IPS-18a (cell line): Measurements from ENCODE around the gene LRRC71.

Source experiments
- H3K27ac ChIP-seq: one replicate; pipeline ENCODE4 v1.5.1; 2013; ENCODE audit warnings: low read length
- H3K27me3 ChIP-seq: one replicate; pipeline ENCODE4 v1.6.1; 2013; ENCODE audit warnings: mild to moderate bottlenecking, low read length; ENCODE audit not compliant: control insufficient read depth, insufficient read depth
- H3K36me3 ChIP-seq: one replicate; pipeline ENCODE4 v1.6.1; 2013; ENCODE audit warnings: low read depth, low read length; ENCODE audit not compliant: control insufficient read depth
- H3K4me1 ChIP-seq: one replicate; pipeline ENCODE4 v1.6.1; 2013; ENCODE audit warnings: low read depth, low read length; ENCODE audit not compliant: control insufficient read depth
- H3K4me3 ChIP-seq: one replicate; pipeline ENCODE4 v1.5.1; 2013; ENCODE audit warnings: low read length
- H3K9ac ChIP-seq: one replicate; pipeline ENCODE4 v1.6.1; 2013; ENCODE audit warnings: mild to moderate bottlenecking, low read length, moderate library complexity
- H3K9me3 ChIP-seq: one replicate; pipeline ENCODE4 v1.6.1; 2013; ENCODE audit warnings: low read depth, low read length; ENCODE audit not compliant: control insufficient read depth

The LRRC71 gene

DNA sequence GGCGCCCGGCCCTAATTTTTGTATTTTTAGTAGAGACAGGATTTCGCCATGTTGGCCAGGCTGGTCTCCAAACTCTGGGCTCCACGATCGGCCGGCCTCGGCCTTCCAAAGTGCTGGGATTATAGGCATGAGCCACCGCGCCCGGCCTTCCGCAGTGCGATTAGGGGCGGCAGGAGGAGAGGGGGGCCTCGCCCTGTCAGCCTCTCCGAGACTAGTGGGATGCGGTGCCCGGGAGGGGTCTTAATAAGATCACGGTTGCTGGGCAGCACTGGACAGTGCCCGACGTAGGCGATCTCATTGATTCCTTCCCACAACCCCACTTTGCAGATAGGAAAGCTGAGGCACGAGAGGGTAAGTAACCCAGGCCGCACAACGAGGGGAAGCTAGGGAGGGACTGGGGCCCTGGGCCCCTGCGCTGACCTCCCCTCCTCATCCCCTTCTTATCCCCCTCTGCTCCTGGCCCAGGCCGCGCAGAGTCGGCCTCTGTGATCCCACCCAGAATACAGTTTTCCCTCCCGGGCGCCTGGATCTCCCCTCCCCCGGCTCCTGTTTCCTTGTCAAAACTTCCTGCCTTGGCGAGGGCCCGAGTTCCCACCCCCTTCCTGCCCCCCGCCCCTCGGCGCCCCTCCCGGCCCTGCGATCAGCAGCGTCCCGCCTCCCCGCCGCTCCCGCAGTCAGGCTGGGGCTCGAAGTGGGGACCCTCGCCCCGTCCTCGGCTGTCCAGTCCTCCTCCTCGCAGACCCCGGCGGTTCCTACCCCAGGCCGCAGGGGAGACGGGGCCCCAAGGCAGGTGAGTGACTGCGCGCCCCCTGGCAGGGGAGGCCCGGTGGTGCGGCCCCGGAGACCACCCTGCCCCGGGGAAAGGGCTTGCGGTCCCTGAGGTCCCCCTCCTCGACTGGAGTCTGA lies 27.1 kb upstream of the LRRC71 start, which contains the start of gene PEAR1:
PEAR1 (plus strand) TSS at position 671 of the 906 bp plus-strand sequence. CDS start 10,209 bp downstream, outside the sequence.
- H3K9ac ChIP-seq, result no peak within 1 kb of the TSS

DNA sequence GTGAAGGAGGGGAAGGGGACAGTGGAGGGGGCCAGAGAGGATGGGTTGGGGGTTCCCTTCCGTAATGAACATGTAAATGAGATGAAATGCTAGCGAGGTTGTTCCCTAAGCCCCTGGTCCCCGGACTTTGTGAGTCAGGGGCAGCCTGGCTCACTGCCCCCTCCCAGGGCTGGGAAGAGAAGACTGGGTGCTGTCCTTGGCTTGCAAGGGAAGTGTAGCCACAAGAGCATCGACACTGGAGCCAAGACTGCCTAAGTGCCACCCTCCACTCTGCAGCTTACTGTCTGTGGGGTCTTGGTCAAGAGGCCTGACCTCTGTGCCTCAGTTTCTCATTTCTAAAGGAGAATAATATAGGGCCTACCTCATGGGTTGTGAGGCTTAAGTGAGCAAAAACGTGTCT lies 26.4 kb upstream of the LRRC71 start:
- H3K36me3 ChIP-seq, result no peaks in the 10 kb centered on the region
- no peaks in the 10 kb centered on the region for H3K4me1 ChIP-seq
- H3K9me3 ChIP-seq, result no peaks in the 10 kb centered on the region
- peak overlapping the region; percentile 22 for H3K4me3 ChIP-seq
- peaks cover 53% of the 10 kb centered on the region for H3K27me3 ChIP-seq
- H3K27ac ChIP-seq, result no peak overlapping the region
- H3K9ac ChIP-seq, result no peak overlapping the region

More for the DNA sequence above, 27.1 kb upstream of the LRRC71 start, which contains the start of gene PEAR1:
- no peaks in the 10 kb centered on the region for H3K36me3 ChIP-seq
- peak within 1 kb of the TSS; percentile 27 for H3K4me3 ChIP-seq
- no peaks in the 10 kb centered on the region for H3K9me3 ChIP-seq
- no peaks in the 10 kb centered on the region for H3K4me1 ChIP-seq
- H3K27ac ChIP-seq, result no peak within 1 kb of the TSS
- peaks cover 53% of the 10 kb centered on the region for H3K27me3 ChIP-seq

DNA sequence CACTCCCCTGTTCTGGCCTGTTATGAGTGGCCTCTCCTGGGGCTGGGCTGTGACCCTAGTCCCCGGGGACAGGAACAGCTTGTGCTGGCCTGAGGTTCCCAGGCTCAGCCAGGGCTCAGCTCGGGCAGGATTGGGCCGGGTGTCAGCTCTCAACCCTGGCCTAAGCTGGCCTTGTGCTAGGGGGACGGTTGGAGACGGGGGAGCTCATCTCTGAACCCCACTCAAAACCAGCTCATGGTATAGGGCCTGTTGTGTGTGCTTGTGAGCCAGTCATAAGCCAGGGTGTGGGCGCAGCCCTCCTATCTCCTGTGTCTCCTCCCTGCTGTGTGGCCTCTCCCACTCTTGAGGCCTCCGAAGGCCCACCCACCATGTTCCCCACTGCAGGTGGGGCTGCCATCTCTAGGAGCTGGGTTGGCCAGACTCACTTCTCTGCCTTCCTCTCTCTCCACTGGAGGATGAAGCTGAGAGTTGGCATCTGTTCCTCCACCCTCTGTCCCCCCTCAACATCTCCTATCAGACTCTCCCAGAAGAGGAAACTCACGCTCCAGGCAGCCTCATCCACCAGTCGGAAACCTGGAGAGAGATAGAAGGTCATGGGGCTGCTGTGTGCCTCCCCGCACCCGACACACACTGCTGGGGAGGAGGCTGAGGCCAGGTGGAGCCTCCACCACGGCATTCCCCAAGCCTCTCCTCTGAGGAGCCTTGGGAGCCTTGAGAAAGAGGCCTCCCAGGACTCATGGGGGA lies 25.5 kb upstream of the LRRC71 start:
- Histone ChIP-seq H3K4me3 (no peak overlapping the region), H3K36me3 (no peaks in the 10 kb centered on the region), H3K27ac (no peak overlapping the region), H3K4me1 (no peaks in the 10 kb centered on the region), H3K9me3 (no peaks in the 10 kb centered on the region), H3K27me3 (peaks cover 53% of the 10 kb centered on the region), H3K9ac (no peak overlapping the region)

DNA sequence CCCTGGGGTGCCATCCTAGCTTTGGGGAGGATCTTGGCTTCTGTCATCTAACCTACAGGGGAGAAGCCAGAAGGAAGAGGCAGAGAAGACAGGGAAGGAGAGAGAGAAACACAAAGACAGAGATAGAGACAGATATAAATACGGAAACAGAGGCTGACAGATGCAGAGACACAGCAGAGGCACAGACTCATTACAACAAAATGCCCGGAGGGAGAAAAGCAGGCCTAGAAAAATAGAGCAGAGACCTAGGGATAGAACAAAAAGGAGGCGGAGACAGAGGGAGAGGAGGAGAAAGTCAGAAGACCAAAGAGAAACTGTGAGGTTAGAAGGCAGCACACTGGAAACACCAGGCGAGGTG lies 25.0 kb upstream of the LRRC71 start:
- Histone ChIP-seq H3K9me3 (no peaks in the 10 kb centered on the region), H3K27ac (no peak overlapping the region), H3K36me3 (no peaks in the 10 kb centered on the region), H3K4me3 (no peak overlapping the region), H3K27me3 (peaks cover 50% of the 10 kb centered on the region), H3K4me1 (no peaks in the 10 kb centered on the region), H3K9ac (no peak overlapping the region)

DNA sequence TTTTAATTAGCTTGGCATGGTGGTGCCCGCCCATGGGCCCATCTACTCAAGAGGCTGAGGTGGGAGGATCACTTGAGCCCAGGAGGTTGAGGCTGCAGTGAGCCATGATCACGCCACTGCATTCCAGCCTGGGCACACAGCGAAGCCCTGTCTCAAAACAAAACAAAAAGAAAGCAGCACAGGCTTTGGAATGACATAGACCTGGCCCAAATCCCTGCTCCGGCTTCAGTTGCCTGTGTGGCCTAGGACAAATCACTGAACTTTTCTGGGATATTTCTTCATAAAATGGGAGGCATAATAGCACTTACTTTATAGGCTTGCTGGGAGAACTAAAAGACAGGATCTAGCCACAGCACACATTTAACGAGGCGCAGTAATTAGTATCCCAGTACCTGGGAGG lies 24.5 kb upstream of the LRRC71 start:
- H3K27ac ChIP-seq, result no peak overlapping the region
- H3K9me3 ChIP-seq, result no peaks in the 10 kb centered on the region
- peaks cover 45% of the 10 kb centered on the region for H3K27me3 ChIP-seq
- no peaks in the 10 kb centered on the region for H3K4me1 ChIP-seq
- no peak overlapping the region for H3K9ac ChIP-seq
- H3K4me3 ChIP-seq, result no peak overlapping the region
- H3K36me3 ChIP-seq, result no peaks in the 10 kb centered on the region

DNA sequence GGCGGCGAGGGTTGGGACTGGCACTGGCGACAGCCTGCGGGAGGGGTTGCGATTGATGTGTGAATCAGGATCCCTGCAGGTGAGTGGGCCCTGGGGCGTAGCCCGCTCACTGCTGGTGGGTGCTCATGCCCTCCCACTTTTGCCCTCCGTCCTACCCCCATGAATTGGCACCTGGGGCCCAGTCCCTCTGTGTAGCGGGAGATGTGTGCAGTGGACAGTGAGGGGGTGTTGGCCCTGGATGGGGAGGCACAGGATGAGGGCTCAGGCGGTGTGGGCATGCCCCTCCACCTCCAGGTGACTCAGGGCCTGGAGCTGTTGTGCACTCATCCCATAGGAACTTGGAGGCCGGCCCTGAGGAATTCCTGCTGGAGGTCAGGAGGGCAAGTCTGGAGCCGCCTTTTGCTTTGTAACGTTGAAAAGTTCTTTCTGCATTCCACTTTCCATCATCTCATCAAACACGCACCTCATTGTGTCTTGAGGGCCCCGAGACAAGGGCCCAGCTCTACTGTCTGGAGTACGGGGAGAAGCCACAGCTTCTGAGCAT lies 23.9 kb upstream of the LRRC71 start:
- Histone ChIP-seq H3K9ac (no peak overlapping the region), H3K27ac (no peak overlapping the region), H3K4me3 (no peak overlapping the region), H3K36me3 (no peaks in the 10 kb centered on the region), H3K27me3 (peaks cover 39% of the 10 kb centered on the region), H3K9me3 (no peaks in the 10 kb centered on the region), H3K4me1 (no peaks in the 10 kb centered on the region)

DNA sequence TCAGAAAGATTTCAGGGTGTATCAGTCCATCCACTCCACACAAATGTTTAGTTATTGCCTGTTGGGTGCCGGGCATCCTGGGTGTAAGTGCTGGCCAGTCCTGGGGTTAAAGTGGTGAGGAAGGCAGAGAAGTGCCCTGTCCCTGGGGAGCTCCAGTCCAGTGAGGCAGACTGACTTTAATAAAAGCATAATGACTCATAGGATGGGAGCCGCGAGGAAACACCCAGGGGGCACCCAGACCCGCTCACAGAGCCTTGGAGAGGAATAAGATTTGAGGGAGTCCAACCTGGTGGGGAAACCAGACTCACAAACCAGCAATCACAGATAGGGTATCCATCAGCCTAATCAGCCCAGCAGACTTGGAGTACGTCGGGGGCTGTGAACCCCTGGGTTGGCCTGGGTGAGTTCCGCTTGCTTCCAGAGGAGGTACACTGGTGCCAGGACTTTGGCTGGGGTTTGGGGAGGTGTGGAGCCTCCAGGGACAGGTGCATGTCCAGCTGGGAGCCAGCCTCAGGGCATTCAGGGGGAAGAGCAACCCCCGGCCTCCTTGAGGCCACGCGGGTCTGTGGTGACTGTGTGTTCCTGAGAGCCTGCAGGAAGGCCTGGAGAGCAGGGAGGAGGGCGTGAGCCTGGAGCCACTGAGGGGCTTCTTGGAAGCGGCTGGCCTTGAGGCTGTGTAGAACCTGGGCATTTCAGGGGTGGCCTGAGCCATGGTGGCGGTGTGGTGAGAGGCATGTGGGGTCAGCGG lies 23.2 kb upstream of the LRRC71 start:
- no peaks in the 10 kb centered on the region for H3K4me1 ChIP-seq
- H3K4me3 ChIP-seq, result no peak overlapping the region
- no peaks in the 10 kb centered on the region for H3K9me3 ChIP-seq
- no peaks in the 10 kb centered on the region for H3K36me3 ChIP-seq
- peaks cover 32% of the 10 kb centered on the region for H3K27me3 ChIP-seq
- H3K27ac ChIP-seq, result no peak overlapping the region
- H3K9ac ChIP-seq, result no peak overlapping the region

DNA sequence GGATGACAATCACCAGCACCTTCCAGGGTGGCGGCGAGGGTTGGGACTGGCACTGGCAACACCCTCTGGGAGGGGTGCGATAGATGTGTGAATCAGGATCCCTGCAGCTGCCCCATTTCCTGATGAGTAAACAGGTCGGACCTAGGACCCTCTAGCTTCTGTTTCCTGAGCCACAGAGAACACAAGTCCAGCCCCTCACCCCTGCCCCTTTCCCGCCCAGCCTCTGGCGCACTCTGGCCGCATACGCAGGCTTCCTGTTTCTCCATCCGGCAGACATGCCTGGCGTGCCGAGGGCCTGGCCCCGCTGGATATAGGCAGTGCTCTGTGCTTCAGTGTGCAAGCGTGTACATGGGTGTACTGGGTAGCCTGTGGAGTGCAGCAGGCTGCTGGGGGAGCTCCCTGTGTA lies 22.3 kb upstream of the LRRC71 start:
- peaks cover 23% of the 10 kb centered on the region for H3K27me3 ChIP-seq
- no peaks in the 10 kb centered on the region for H3K9me3 ChIP-seq
- H3K4me3 ChIP-seq, result no peak overlapping the region
- no peaks in the 10 kb centered on the region for H3K36me3 ChIP-seq
- no peak overlapping the region for H3K9ac ChIP-seq
- no peaks in the 10 kb centered on the region for H3K4me1 ChIP-seq
- H3K27ac ChIP-seq, result no peak overlapping the region

DNA sequence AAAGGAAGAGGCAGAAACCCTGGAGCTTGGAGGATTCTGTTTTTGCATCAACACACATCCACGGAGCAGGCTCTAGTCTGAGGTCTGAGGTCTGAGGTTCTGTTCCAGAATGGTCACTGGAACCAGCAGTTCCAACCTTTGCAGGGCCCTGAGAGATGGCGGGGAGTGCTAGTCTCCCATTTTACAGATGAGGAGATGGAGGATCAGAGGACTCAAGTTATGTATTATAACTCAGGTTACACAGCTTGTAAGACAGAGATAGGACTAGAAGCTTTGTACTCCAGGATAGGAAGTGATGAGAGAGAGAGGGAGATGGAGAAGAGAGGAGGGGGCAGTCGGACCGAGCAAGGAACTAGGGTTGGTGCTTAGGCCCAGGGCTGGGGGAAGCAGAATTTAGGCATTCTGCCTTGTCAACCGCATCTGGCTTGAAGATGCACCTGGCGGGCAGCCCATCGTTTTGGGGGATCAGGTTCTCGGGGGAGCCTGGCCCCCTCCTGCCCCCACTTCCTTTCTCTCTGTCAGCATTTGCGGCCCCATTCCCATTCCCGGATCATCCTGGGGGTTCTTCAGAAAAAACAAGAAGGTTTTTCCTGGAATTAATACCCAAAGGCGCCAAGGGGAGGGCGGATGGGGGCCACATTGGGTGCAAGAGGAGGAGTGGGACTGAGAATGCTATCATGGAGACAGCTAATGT lies 21.3 kb upstream of the LRRC71 start:
- peaks cover 13% of the 10 kb centered on the region for H3K27me3 ChIP-seq
- no peaks in the 10 kb centered on the region for H3K36me3 ChIP-seq
- H3K9me3 ChIP-seq, result no peaks in the 10 kb centered on the region
- H3K27ac ChIP-seq, result no peak overlapping the region
- H3K4me1 ChIP-seq, result no peaks in the 10 kb centered on the region
- no peak overlapping the region for H3K9ac ChIP-seq
- H3K4me3 ChIP-seq, result no peak overlapping the region

DNA sequence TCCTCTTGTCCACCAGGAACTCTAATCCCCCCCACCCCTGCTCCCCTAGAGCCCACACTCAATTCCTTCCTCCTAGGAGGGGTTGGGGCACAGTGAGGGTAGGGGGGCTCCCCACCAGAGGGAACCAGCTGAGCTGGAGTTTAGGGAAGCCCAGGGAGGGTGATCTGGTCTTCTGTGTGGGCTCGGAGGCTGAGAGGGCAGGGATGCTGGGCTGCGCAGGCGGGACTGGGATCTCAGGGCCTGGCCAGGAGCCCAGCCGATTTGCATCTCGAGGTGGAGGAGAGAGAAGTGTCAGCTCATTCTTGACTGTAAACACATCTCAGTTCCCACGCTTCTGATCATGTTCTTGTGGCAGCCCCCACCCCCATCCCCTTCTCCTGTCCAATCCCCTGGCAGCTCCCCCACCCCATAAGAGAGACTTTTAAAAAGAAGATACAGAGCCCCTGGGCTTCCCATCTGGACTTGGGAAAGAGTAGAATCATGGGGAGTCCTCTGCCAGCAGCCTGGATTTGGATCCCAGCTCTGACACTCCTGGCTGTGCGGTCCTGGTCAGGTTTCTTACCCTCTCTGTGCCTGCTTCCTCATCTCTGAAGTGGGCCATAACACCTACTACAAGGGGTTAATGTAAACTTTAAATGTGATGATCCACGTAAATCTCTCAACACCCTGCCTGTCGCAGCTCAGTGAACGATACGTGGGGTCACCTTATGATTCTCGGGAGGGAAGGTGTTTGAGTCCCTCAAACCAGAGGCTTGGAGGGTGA lies 20.3 kb upstream of the LRRC71 start:
- Histone ChIP-seq H3K36me3 (no peaks in the 10 kb centered on the region), H3K9ac (no peak overlapping the region), H3K9me3 (no peaks in the 10 kb centered on the region), H3K4me3 (no peak overlapping the region), H3K27ac (no peak overlapping the region), H3K27me3 (peaks cover 3% of the 10 kb centered on the region), H3K4me1 (no peaks in the 10 kb centered on the region)
